Neural cell (in vitro differentiated cells): ENCODE data around the gene ABCF2. TPM values are rescaled to one million over a fixed set of nuclear protein-coding genes. Genes with fewer than 3 reads are reported as not detected.
A peak's percentile ranks its signal among the peaks of the same experiment; 100 is the strongest.

Source experiments
- H2AFZ ChIP-seq: fragments of 200-600, 300-800 bp; sonication (generic), shearing (Covaris generic); 2 replicates; pipeline ENCODE4 v1.6.0; 2014; ENCODE audit warnings: low read depth, mild to moderate bottlenecking, antibody characterized with exemption, low read length, moderate library complexity
- H3F3A ChIP-seq: fragments of 200-600 bp; shearing (Covaris generic); 2 replicates; pipeline ENCODE4 v1.6.1; 2016; ENCODE audit warnings: mild to moderate bottlenecking, moderate library complexity, mixed read lengths, antibody characterized with exemption, low read length; ENCODE audit not compliant: insufficient read depth, poor library complexity, severe bottlenecking
- H3K27ac ChIP-seq: fragments of 200-600, 300-800 bp; sonication (generic), shearing (Covaris generic); 2 replicates; pipeline ENCODE4 v1.5.1; 2014; ENCODE audit warnings: mild to moderate bottlenecking, low read length, moderate library complexity
- H3K27me3 ChIP-seq: fragments of 300-800, 200-600 bp; sonication (generic), shearing (Covaris generic); 2 replicates; pipeline ENCODE4 v1.6.0; 2014; ENCODE audit warnings: mild to moderate bottlenecking, low read depth, low read length, moderate library complexity; ENCODE audit not compliant: insufficient read depth
- H3K36me3 ChIP-seq: fragments of 300-800, 200-600 bp; sonication (generic), shearing (Covaris generic); 2 replicates; pipeline ENCODE4 v1.5.1; 2014; ENCODE audit warnings: mild to moderate bottlenecking, antibody characterized with exemption, low read length, moderate library complexity; ENCODE audit not compliant: insufficient read depth
- H3K4me2 ChIP-seq: fragments of 300-800, 200-600 bp; sonication (generic), shearing (Covaris generic); 2 replicates; pipeline ENCODE4 v1.6.0; 2014; ENCODE audit warnings: mild to moderate bottlenecking, low read length
- H3K4me3 ChIP-seq: fragments of 300-800, 200-600 bp; sonication (generic), shearing (Covaris generic); 2 replicates; pipeline ENCODE4 v1.5.1; 2014; ENCODE audit warnings: mild to moderate bottlenecking, low read length, moderate library complexity
- H3K79me2 ChIP-seq: fragments of 200-600 bp; shearing (Covaris generic); replicated peaks from 2 replicates; pipeline ENCODE4 v1.6.0; 2014; ENCODE audit warnings: mild to moderate bottlenecking, low read length, moderate library complexity; ENCODE audit not compliant: insufficient read depth
- H3K9ac ChIP-seq: fragments of 300-800, 200-600 bp; sonication (generic), shearing (Covaris generic); 2 replicates; pipeline ENCODE4 v1.6.1; 2016; ENCODE audit warnings: mild to moderate bottlenecking, low read length, mixed read lengths
- H3K9me2 ChIP-seq: fragments of 200-600 bp; shearing (Covaris generic); 2 replicates; pipeline ENCODE4 v1.6.1; 2016; ENCODE audit warnings: mild to moderate bottlenecking, low read length, mixed read lengths; ENCODE audit not compliant: insufficient read depth
- H3K9me3 ChIP-seq: fragments of 200-600, 300-800 bp; sonication (generic), shearing (Covaris generic); 2 replicates; pipeline ENCODE4 v1.6.1; 2016; ENCODE audit warnings: mild to moderate bottlenecking, mixed run types, low read length, moderate library complexity, mixed read lengths
- H4K20me1 ChIP-seq: fragments of 200-600 bp; shearing (Covaris generic); 2 replicates; pipeline ENCODE4 v1.6.1; 2016; ENCODE audit warnings: mild to moderate bottlenecking, mixed run types; ENCODE audit not compliant: insufficient read depth
- CTCF ChIP-seq: fragments of 450-650 bp; IDR thresholded peaks from 2 replicates; pipeline ENCODE4 v1.5.1; 2014; ENCODE audit warnings: antibody characterized with exemption, mild to moderate bottlenecking, moderate library complexity; ENCODE audit not compliant: poor library complexity, severe bottlenecking
- EP300 ChIP-seq: fragments of 450-650 bp; conservative IDR thresholded peaks from 2 replicates; pipeline ENCODE4 v1.6.1; 2014; ENCODE audit warnings: antibody characterized with exemption, mild to moderate bottlenecking, moderate library complexity; ENCODE audit not compliant: poor library complexity, severe bottlenecking
- EZH2 ChIP-seq: fragments of 200-600, 300-800 bp; shearing (Covaris generic), sonication (generic); IDR thresholded peaks from 2 replicates; pipeline ENCODE4 v1.6.1; 2014; ENCODE audit warnings: antibody characterized with exemption, low read length, borderline replicate concordance, mild to moderate bottlenecking; ENCODE audit not compliant: insufficient read depth, poor library complexity, severe bottlenecking
- MXI1 ChIP-seq: fragments of 450-650 bp; conservative IDR thresholded peaks from 2 replicates; pipeline ENCODE4 v1.6.1; 2014; ENCODE audit warnings: antibody characterized with exemption, mild to moderate bottlenecking; ENCODE audit not compliant: poor library complexity, severe bottlenecking
- POLR2AphosphoS5 ChIP-seq: IDR thresholded peaks from 2 replicates; pipeline ENCODE4 v1.6.1; 2012
- RAD21 ChIP-seq: fragments of 450-650 bp; conservative IDR thresholded peaks from 2 replicates; pipeline ENCODE4 v1.6.1; 2014; ENCODE audit warnings: antibody characterized with exemption, mild to moderate bottlenecking, moderate library complexity
- REST ChIP-seq: IDR thresholded peaks from 2 replicates; pipeline ENCODE4 v1.6.1; 2012; ENCODE audit warnings: borderline replicate concordance
- SMC3 ChIP-seq: fragments of 450-650 bp; conservative IDR thresholded peaks from 2 replicates; pipeline ENCODE4 v1.6.1; 2014; ENCODE audit warnings: antibody characterized with exemption, mild to moderate bottlenecking, moderate library complexity; ENCODE audit not compliant: poor library complexity
- TAF1 ChIP-seq: IDR thresholded peaks from 2 replicates; pipeline ENCODE4 v1.6.1; 2012; ENCODE audit warnings: low read depth
- polyA plus RNA-seq: library from polyadenylated mRNA; depleted of rRNA; stranded (reverse); fragments of >200 nt; gene quantifications from 2 replicates; pipeline ENCODE4 v1.2.3, GENCODE V29; 2014

Gene ABCF2
- polyA plus RNA-seq, 1 donor from 2014 or later, result 32.7 TPM

DNA sequence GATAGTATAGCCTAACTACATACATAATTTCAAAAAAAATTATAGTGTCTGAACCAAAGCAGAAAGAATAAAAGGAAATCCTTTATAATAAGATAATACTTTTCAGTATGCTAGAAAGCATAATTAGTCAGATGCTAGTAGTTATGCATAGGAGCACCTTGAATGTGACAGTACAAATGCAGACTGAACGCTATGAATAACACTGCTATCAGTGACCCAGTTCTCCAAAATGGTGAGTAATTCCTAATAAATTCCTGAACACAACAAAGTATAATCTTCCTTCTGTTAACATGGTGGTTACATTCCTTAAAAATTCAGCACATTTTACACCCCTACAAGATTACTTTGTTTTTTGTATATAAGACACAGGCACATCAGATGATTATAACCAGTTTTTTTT is 4.1 kb upstream of the ABCF2 start:
- H3K9me2 ChIP-seq, result no peaks in the 10 kb centered on the region
- no peak overlapping the region for H3K4me2 ChIP-seq
- no peaks in the 10 kb centered on the region for H3K9me3 ChIP-seq
- H3K36me3 ChIP-seq, result no peaks in the 10 kb centered on the region
- peak overlapping the region; percentile 98 for H3K4me3 ChIP-seq
- no peaks in the 10 kb centered on the region for H3K27me3 ChIP-seq
- H4K20me1 ChIP-seq, result no peaks in the 10 kb centered on the region
- no peak overlapping the region for H3K27ac ChIP-seq
- H3K9ac ChIP-seq, result no peak overlapping the region
- peaks cover 31% of the 10 kb centered on the region for H3K79me2 ChIP-seq
- TF ChIP-seq REST (no peak), EP300 (no peak), SMC3 (no peak), MXI1 (no peak), RAD21 (no peak), POLR2AphosphoS5 (no peak), EZH2 (no peak), TAF1 (no peak), CTCF (no peak)
- H2AFZ ChIP-seq, result no peak overlapping the region
- H3F3A ChIP-seq, result peaks cover 3% of the 10 kb centered on the region

GRCh38 chr7:151229249-151229648 is 2.2 kb upstream of the ABCF2 start:
- Histone ChIP-seq H3F3A (peaks cover 3% of the 10 kb centered on the region), H3K9me2 (no peaks in the 10 kb centered on the region), H3K9me3 (no peaks in the 10 kb centered on the region), H3K9ac (no peak overlapping the region), H3K36me3 (no peaks in the 10 kb centered on the region), H3K27ac (no peak overlapping the region), H2AFZ (no peak overlapping the region), H4K20me1 (no peaks in the 10 kb centered on the region), H3K4me2 (no peak overlapping the region), H3K4me3 (no peak overlapping the region), H3K27me3 (no peaks in the 10 kb centered on the region), H3K79me2 (peaks cover 35% of the 10 kb centered on the region)
- TF ChIP-seq EZH2, result no peak
- TF ChIP-seq POLR2AphosphoS5, result no peak
- no peak for TF ChIP-seq TAF1
- no peak for TF ChIP-seq REST
- no peak for TF ChIP-seq RAD21
- TF ChIP-seq SMC3, result no peak
- TF ChIP-seq EP300, result no peak
- TF ChIP-seq MXI1, result no peak
- TF ChIP-seq CTCF, result no peak
